ENCODE results near the gene TSPAN1.
"Not testable (repeated sequence)": the region's sequence is repeated elsewhere in the genome, so short reads cannot be mapped to it uniquely, and the experiment has no call there.

Gene TSPAN1

GRCh38 chr1:46220808-46221207 lies 45.9 kb downstream of the TSPAN1 start:
- no peak for DNase-seq

- DNase-seq, result no peak
Measured at GRCh38 chr1:46221749-46222148, 46.9 kb downstream of the TSPAN1 start.

GRCh38 chr1:46223055-46223454 lies 48.2 kb downstream of the TSPAN1 start:
- not testable (repeated sequence) for DNase-seq

GRCh38 chr1:46223472-46223943 lies 48.6 kb downstream of the TSPAN1 start:
- peak; percentile 65 for DNase-seq

- DNase-seq, result no peak
Measured at GRCh38 chr1:46224966-46225365, 50.1 kb downstream of the TSPAN1 start.

- DNase-seq, result not testable (repeated sequence)
Measured at GRCh38 chr1:46231231-46231630, 56.3 kb downstream of the TSPAN1 start.
